BJ (cell line): ENCODE data around the gene INPP5A. TPM values are rescaled to one million over a fixed set of nuclear protein-coding genes. Genes with fewer than 3 reads are reported as not detected.

Experiments
- CTCF ChIA-PET: fragments of 350-600 bp; formaldehyde crosslinking; extraction: SDS; loops from one replicate; lab custom pipeline; 2021; ENCODE audit warnings: antibody characterized with exemption, inconsistent platforms; lab: Yijun Ruan, JAX
- POLR2A ChIA-PET: fragments of 300-600 bp; sonication (Branson Sonifier 250); formaldehyde crosslinking; extraction: SDS; loops from one replicate; lab custom pipeline; 2021; ENCODE audit warnings: antibody characterized with exemption; lab: Charles Lee
- DNase-seq: peaks from one replicate; pipeline ENCODE4 v3.0.0-alpha.2; 2011; ENCODE audit warnings: low read depth
- H3K27me3 ChIP-seq: 2 replicates; pipeline ENCODE4 v1.6.0; 2011; ENCODE audit warnings: low read length; ENCODE audit not compliant: control insufficient read depth, insufficient read depth
- H3K36me3 ChIP-seq: 2 replicates; pipeline ENCODE4 v1.5.1; 2011; ENCODE audit warnings: low read length; ENCODE audit not compliant: control insufficient read depth, insufficient read depth
- H3K4me3 ChIP-seq: 2 replicates; pipeline ENCODE4 v1.5.1; 2011; ENCODE audit warnings: low read depth, mild to moderate bottlenecking, control low read depth, low read length
- polyA plus RNA-seq: library from polyadenylated mRNA; depleted of rRNA; stranded (reverse); fragments of >200 nt; gene quantifications from 2 replicates; pipeline ENCODE4 v1.2.3, GENCODE V29; 2011
- TF ChIP-seq, protein P1 (sequence below): IDR thresholded peaks from 2 replicates; pipeline ENCODE4 v1.5.1; 2011; ENCODE audit warnings: low read depth, mild to moderate bottlenecking, control low read depth, inconsistent platforms, low read length, moderate library complexity; ENCODE audit not compliant: insufficient read depth

Gene INPP5A
- polyA plus RNA-seq, 1 experiment, result 60.1 TPM

DNA sequence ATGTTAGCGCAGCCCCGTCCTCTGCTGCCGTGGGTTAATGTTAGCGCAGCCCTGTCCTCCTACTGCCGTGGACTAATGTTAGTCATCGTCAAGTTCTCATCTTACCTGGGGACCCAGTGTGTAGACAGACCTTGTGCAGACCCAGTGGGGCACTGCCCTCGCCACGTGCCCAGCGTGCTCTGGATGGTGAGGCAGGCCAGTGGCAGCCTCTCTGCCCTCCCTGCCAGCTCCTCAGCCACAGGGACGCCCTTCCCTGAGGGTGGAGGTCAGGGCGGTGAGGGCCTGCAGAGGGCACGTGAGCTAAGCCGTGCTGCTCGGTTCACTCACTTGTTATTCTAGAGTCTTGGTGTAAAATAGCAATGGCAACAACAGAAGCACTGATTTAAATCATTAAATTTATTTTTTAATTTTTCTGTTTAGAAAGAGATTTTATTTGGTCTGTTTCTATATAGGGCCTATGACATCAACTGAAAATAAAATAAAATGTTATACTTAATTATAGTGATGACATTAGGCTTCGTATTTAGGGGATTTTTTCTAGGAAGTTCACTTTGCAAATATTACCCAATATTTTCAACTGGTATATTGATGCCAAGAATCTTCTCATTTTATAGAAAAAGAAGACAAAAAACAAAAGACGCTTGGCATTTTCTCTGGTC, 199.9 kb downstream of the INPP5A start:
- Histone ChIP-seq H3K27me3 (no peaks in the 10 kb centered on the region), H3K4me3 (no peak overlapping the region), H3K36me3 (peaks cover 23% of the 10 kb centered on the region)
- TF ChIP-seq, protein P1, sequence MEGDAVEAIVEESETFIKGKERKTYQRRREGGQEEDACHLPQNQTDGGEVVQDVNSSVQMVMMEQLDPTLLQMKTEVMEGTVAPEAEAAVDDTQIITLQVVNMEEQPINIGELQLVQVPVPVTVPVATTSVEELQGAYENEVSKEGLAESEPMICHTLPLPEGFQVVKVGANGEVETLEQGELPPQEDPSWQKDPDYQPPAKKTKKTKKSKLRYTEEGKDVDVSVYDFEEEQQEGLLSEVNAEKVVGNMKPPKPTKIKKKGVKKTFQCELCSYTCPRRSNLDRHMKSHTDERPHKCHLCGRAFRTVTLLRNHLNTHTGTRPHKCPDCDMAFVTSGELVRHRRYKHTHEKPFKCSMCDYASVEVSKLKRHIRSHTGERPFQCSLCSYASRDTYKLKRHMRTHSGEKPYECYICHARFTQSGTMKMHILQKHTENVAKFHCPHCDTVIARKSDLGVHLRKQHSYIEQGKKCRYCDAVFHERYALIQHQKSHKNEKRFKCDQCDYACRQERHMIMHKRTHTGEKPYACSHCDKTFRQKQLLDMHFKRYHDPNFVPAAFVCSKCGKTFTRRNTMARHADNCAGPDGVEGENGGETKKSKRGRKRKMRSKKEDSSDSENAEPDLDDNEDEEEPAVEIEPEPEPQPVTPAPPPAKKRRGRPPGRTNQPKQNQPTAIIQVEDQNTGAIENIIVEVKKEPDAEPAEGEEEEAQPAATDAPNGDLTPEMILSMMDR, result no peak
- ChIA-PET POLR2A (no interaction called here), CTCF (no interaction called here)
- DNase-seq, result no peak

DNA sequence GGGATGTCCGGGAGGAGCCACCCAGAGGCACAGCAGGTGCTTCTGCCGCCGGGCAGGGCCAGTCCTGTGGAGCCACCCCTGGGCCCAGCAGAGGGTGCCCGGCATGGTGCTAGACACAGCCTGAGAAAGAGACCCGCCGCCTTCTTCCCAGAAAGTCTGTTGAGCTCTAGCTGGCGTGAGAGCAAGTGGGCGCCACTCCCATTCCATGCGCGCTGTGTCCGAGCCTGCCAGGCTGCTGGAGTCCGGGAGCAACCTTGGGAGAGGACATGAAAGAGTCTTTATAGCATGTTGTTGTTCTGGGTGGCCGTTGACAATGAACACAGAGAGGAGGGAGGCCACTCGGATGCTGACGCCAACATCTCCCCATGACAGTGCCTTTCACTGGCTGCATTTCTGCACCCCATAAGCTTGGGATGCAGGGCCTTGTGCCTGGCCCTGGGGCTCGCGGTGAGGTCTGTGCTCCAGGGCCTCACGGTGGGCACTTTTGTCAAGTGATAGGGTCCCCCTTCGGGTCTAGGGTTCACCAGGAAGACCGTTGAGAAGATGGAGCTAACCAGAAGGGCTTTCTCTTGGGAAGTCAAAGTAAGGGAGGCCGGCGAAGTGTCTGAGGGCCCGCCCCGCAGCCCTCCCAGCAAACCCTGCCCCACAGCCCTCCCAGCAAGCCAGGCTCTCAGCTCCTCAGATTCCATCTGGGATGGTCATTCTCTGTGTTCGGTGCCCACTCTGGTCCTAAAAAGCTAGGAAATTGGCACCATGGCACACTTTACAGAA, 201.1 kb downstream of the INPP5A start:
- no peak for DNase-seq
- TF ChIP-seq, protein P1, result no peak
- Histone ChIP-seq H3K4me3 (no peak overlapping the region), H3K36me3 (peaks cover 19% of the 10 kb centered on the region), H3K27me3 (no peaks in the 10 kb centered on the region)
- ChIA-PET CTCF (no interaction called here), POLR2A (no interaction called here)

DNA sequence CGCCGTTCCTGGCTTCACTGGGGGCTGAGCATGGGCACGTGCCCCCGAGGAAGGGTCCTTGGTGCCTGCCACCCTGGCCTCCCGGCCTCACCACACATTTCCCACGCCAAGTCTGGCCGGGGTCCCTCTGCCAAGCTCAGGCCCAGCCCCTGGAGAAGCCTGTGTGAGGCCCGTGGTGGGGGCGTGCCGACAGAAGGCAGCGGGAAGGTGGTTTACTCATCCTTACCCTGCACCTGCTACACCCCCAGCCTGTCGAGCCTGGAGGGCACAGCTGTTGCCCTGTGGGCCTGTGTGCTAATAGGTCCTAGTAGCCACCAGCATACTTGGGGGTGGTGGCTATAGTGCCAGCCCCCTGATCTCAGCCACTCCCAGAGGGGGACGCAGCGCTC, 201.6 kb downstream of the INPP5A start:
- POLR2A ChIA-PET, result no interaction called here
- Histone ChIP-seq H3K4me3 (no peak overlapping the region), H3K27me3 (no peaks in the 10 kb centered on the region), H3K36me3 (peaks cover 14% of the 10 kb centered on the region)
- CTCF ChIA-PET, result no interaction called here
- TF ChIP-seq, protein P1, result no peak
- DNase-seq, result no peak

DNA sequence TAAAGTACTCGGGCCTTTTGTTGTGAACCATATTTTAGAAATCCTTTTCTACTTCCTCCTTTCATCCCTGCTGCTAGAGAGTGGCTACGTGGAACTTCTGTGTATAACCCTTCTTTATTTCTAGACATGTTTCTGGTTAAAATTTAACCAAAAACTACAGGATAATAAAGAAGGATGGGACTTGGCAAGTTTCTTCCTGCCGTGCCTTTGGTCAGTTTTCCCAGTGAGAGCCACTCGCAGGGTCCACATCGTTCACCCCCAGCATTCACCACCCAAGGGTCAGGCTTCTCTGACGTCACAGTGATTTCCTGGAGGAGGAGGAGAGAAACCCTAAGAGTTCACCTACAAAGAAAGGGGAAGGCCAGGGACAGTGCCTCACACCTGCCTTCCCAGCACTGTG, 203.0 kb downstream of the INPP5A start:
- no peak for DNase-seq
- POLR2A ChIA-PET, result no interaction called here
- peaks cover 13% of the 10 kb centered on the region for H3K36me3 ChIP-seq
- TF ChIP-seq, protein P1, result no peak
- no peak overlapping the region for H3K4me3 ChIP-seq
- CTCF ChIA-PET, result no interaction called here
- H3K27me3 ChIP-seq, result no peaks in the 10 kb centered on the region

DNA sequence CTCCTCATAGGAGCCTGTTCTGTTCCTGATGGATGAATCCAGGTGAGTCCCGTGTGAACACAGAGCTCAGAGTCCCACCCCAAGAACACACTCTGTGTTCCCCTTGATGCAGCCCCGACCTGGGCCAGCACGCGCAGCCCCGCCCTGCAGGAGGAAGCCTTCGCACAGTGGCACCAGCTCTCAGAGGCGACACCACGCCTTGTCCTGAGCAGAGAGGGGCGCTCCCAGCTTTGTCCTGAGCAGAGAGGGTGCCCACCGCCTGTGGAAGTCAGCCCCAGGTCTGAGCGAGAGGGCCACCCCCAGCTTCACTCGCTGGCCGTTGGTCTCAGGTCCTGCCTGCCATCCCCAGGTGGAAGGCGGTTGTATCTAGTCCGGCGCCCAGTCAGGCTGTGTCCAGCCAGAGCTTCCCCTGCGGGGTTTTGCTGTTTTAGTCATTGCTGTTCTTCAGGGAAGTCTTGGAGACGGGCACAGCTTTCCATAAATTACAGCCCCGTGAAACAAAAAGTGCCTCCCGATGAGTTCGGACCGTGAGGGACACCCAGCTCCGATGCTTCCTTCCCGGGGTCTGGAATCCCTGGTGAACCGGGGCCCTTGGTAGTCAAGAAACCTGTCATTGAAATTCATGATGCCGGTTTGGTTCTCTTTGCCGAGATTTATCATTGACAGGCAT, 204.7 kb downstream of the INPP5A start:
- ChIA-PET POLR2A (no interaction called here), CTCF (interaction anchor here (1.1 kb wide), 1 partner anchor 8 kb away, joined by 3 read pairs; no protein-coding TSS in a partner anchor)
- H3K36me3 ChIP-seq, result peaks cover 9% of the 10 kb centered on the region
- H3K4me3 ChIP-seq, result no peak overlapping the region
- TF ChIP-seq, protein P1, result no peak
- no peaks in the 10 kb centered on the region for H3K27me3 ChIP-seq
- DNase-seq, result no peak
